Thymus (tissue), 11 donors: ENCODE measurements around the gene FBXW8. TPM values are rescaled to one million over a fixed set of nuclear protein-coding genes. Genes with fewer than 3 reads are reported as not detected.
A peak's percentile ranks its signal among the peaks of the same experiment; 100 is the strongest.

Experiments
- DNase-seq, 9 donors: peaks; one replicate each; pipeline ENCODE4 v3.0.0-alpha.2; 2013; ENCODE audit warnings: low spot score in 9 of 9, low read depth in 6 of 9, missing footprints in 1 of 9
- H3K27ac ChIP-seq, 2 donors: one replicate each; pipeline ENCODE4 v1.5.1; 2013; ENCODE audit warnings: control low read depth in 1 of 2, low read depth in 1 of 2, low read length in 1 of 2, mild to moderate bottlenecking in 1 of 2, moderate library complexity in 1 of 2
- H3K27me3 ChIP-seq, 2 donors: one replicate each; pipeline ENCODE4 v1.5.1; 2013; ENCODE audit warnings: low read length in 1 of 2; ENCODE audit not compliant: control insufficient read depth in 2 of 2, insufficient read depth in 1 of 2
- H3K36me3 ChIP-seq, 2 donors: one replicate each; pipeline ENCODE4 v1.5.1; 2013; ENCODE audit warnings: low read length in 1 of 2, mild to moderate bottlenecking in 1 of 2, moderate library complexity in 1 of 2; ENCODE audit not compliant: control insufficient read depth in 2 of 2, insufficient read depth in 2 of 2
- H3K4me1 ChIP-seq, 2 donors: one replicate each; pipeline ENCODE4 v1.5.1; 2013; ENCODE audit warnings: low read length in 2 of 2; ENCODE audit not compliant: control insufficient read depth in 2 of 2, insufficient read depth in 2 of 2
- H3K4me3 ChIP-seq, 2 donors: one replicate each; pipeline ENCODE4 v1.5.1; 2013; ENCODE audit warnings: low read length in 2 of 2, control low read depth in 1 of 2, mild to moderate bottlenecking in 1 of 2
- H3K9me3 ChIP-seq, 2 donors: one replicate each; pipeline ENCODE4 v1.5.1; 2013; ENCODE audit warnings: low read length in 1 of 2, mild to moderate bottlenecking in 1 of 2; ENCODE audit not compliant: control insufficient read depth in 2 of 2, insufficient read depth in 1 of 2
- WGBS: extraction: QIAGEN DNeasy Blood & Tissue Kit; methylation state at CpG from one replicate; pipeline ENCODE4 v1.1.7; 2013; 5-methylcytosine and 5-hydroxymethylcytosine counted together
- polyA plus RNA-seq: library from polyadenylated mRNA; stranded (reverse); fragments of 200-250 nt; gene quantifications from one replicate; pipeline ENCODE4 v1.2.3, GENCODE V29; 2013
- total RNA-seq: library from RNA; stranded (reverse); fragments of 120-200 nt; gene quantifications from one replicate; pipeline ENCODE4 v1.2.4, GENCODE V29; 2013
- donor health status: healthy.

The FBXW8 gene
- total and polyA plus RNA-seq, 2 donors: 4.5 to 6.0 TPM

DNA sequence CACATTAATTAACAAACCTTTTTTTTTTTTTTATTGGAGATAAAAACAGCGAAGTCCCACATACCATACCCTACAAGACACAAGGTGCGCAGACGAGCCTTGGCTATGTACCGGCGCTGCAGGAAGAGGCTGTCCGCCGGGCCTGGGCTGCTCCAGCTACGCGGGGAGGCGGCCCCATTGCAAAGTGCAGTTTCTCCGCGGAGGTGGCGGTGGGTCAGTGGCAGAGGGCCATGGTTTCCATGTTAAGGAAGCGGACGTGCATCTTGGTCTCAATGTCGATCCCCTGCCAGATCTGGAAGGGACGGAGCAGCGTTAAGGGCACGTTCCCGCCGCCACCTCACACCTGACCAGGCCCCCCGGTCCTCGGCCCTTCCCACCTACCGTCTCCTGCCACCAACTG is 128.2 kb downstream of the FBXW8 start:
- no peak for DNase-seq
- no peak overlapping the region for H3K4me3 ChIP-seq
- H3K4me1 ChIP-seq: peaks cover 0 to 13% of the 10 kb centered on the region in 2 donors
- H3K36me3 ChIP-seq: no peaks in the 10 kb centered on the region
- H3K27me3 ChIP-seq: peaks cover 0 to 4% of the 10 kb centered on the region in 2 donors
- H3K27ac ChIP-seq: no peak overlapping the region
- H3K9me3 ChIP-seq: no peaks in the 10 kb centered on the region
- 97% methylated on average over 24 of the region's 24 CpGs for WGBS

DNA sequence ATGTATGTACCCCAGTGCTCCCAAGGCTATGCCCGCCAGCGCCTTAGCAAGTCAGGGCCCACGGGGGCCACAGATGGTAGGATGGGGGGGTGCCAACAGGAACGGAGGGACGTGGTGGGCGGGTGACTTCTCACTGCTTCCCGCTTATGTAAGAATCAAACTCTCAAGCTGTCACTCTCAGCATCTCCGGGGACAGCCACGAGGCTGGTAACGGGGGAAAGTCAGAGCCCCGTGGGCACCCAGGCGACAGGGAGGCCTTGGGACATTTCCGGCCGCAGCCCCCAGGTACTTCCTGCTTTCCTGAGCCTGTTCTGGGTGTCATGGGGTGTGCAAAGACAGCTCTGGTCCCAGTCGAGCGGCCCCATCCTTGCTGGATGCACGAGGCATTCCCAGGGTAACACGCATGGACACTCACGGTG is 129.2 kb downstream of the FBXW8 start:
- no peaks in the 10 kb centered on the region for H3K36me3 ChIP-seq
- H3K27me3 ChIP-seq: no peaks in the 10 kb centered on the region
- no peaks in the 10 kb centered on the region for H3K9me3 ChIP-seq
- no peak overlapping the region for H3K4me3 ChIP-seq
- peaks cover under 1 to 12% of the 10 kb centered on the region in 2 donors for H3K4me1 ChIP-seq
- WGBS: 93% methylated on average over 19 of the region's 19 CpGs
- DNase-seq: no peak
- no peak overlapping the region for H3K27ac ChIP-seq

DNA sequence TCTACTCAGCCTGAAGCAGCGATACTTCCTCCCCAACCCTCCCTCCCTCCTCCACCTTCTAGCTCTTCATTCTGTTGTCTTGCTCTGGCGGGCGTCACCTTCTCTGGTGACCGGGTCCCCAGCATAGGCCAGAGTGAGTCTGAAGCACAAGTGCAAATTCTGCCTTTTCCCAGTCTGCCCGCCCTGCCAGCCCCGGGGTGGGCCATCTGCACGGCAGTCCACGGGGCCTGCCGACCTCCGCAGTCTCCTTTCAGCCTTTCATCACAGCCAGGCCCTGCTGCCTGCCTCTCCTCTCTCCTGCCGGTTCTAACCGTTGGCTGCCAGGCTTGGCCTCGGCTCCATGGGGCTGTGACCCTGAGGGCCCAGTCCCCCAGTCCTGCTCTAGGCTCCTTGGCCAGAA is 129.7 kb downstream of the FBXW8 start:
- no peaks in the 10 kb centered on the region for H3K36me3 ChIP-seq
- 79% methylated on average over 13 of the region's 13 CpGs for WGBS
- peaks cover 4 to 18% of the 10 kb centered on the region in 2 donors for H3K4me1 ChIP-seq
- no peak for DNase-seq
- H3K27ac ChIP-seq: no peak overlapping the region
- peaks cover 0 to 2% of the 10 kb centered on the region in 2 donors for H3K27me3 ChIP-seq
- H3K4me3 ChIP-seq: no peak overlapping the region
- H3K9me3 ChIP-seq: no peaks in the 10 kb centered on the region

DNA sequence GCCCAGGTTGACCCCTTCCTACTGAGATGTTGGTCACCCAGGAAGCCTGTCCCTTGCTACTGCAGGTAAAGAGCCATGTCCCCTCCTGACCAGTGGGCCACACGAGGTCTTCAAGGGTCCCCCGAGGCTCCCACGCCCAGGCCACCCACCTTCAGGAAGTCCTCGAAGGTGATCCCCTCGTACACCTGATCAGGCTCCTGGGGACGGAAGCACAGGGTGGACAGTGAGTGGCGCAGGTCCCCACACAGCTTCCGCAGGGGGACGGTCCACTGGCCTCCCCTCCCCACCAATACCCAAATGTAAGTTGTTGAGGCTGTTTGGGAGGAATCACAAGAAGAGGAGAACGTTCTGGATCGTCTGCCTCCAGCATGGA is 131.0 kb downstream of the FBXW8 start:
- no peak overlapping the region for H3K4me3 ChIP-seq
- H3K9me3 ChIP-seq: peaks cover 0 to 3% of the 10 kb centered on the region in 2 donors
- 97% methylated on average over 11 of the region's 11 CpGs for WGBS
- no peaks in the 10 kb centered on the region for H3K36me3 ChIP-seq
- peaks cover 0 to 3% of the 10 kb centered on the region in 2 donors for H3K27me3 ChIP-seq
- no peak for DNase-seq
- H3K27ac ChIP-seq: no peak overlapping the region
- peaks cover 4 to 26% of the 10 kb centered on the region in 2 donors for H3K4me1 ChIP-seq

DNA sequence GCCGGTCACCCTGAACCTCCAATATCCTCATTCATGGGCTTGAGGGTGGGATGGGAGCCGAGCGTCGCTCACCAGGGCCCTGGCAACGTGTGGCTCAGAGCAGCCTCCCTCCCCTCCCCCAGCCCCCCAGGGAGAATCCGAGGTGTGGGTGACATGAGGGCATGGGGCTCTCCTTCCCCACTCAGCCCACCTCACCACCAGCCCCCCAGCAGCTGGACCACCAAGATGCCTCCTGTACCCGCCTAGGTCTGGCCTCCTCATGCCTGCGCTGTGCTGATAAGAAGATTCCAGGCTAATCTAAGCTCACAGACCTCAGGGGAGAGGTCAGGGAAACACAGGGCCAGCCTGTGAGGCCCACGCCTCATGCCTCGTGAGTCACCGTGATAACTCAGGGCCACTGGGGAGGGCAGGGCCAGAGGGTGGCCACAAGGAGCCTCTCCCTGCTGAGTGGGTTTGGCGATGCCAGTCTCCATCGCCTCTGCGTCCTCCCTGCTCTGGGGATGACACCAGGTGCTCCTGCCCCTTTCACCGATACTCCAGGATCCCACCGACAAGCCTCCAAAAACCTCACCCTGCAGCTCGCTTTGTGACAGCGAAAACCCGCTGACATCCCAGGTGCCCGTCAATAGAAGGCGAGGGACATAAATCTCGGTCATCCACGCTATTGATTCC is 131.6 kb downstream of the FBXW8 start:
- no peak for DNase-seq
- Histone ChIP-seq H3K27ac (no peak overlapping the region), H3K27me3 (peaks cover 0 to 3% of the 10 kb centered on the region in 2 donors), H3K9me3 (peaks cover 0 to 3% of the 10 kb centered on the region in 2 donors), H3K4me3 (no peak overlapping the region), H3K36me3 (peaks cover 0 to 3% of the 10 kb centered on the region in 2 donors), H3K4me1 (peaks cover 4 to 26% of the 10 kb centered on the region in 2 donors)
- WGBS: 92% methylated on average over 23 of the region's 23 CpGs

DNA sequence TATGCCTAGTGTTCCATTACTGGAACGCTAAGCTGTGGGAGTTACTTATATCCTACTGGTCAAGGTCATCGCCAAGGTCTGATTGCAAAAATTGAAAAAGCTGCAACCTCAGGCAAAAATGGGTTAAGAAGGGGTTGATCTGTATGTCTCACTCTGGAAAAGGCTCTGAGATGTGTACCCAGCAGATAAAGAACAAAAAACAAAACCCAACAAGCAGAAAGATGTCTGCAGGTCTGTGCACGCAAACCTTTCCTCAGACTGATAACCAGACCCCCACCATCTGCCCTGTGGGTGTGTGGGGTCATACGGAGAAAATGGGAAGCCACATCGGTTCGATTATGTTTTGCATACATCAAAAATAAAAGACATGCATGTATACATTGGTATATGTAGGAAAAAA is 132.1 kb downstream of the FBXW8 start:
- peaks cover 0 to 3% of the 10 kb centered on the region in 2 donors for H3K9me3 ChIP-seq
- no peak overlapping the region for H3K4me3 ChIP-seq

DNA sequence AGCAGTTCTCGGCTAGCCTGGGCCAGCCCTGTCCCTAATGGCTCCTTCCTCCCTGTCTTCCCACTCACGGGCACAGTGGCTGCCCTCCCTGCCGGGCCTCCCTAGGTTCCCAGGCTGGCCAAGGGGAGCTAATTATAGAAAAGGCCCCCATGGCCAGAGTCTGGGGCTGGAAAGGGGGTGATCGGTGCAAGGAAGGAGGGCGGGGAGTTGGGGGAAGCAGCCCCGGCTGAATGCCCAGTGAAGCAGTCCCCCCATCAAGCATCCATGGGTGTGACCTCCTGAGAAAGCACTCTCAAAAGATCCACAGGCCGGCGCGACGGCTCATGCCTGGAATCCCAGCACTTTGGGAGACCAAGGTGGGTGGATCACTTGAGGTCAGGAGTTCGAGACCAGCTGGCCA is 133.6 kb downstream of the FBXW8 start:
- Histone ChIP-seq H3K27ac (no peak overlapping the region), H3K9me3 (peaks cover 0 to 3% of the 10 kb centered on the region in 2 donors), H3K36me3 (peaks cover 4 to 7% of the 10 kb centered on the region in 2 donors), H3K4me3 (no peak overlapping the region), H3K27me3 (peaks cover 0 to 3% of the 10 kb centered on the region in 2 donors), H3K4me1 (peaks cover 4 to 30% of the 10 kb centered on the region in 2 donors)
- DNase-seq: no peak
- 93% methylated on average over 11 of the region's 11 CpGs for WGBS

More for the DNA sequence above, 132.1 kb downstream of the FBXW8 start:
- Histone ChIP-seq H3K36me3 (peaks cover 0 to 3% of the 10 kb centered on the region in 2 donors), H3K27me3 (peaks cover 0 to 3% of the 10 kb centered on the region in 2 donors), H3K27ac (no peak overlapping the region), H3K4me1 (peaks cover 4 to 26% of the 10 kb centered on the region in 2 donors)
- DNase-seq: no peak
- 87% methylated on average over 6 of the region's 6 CpGs for WGBS

DNA sequence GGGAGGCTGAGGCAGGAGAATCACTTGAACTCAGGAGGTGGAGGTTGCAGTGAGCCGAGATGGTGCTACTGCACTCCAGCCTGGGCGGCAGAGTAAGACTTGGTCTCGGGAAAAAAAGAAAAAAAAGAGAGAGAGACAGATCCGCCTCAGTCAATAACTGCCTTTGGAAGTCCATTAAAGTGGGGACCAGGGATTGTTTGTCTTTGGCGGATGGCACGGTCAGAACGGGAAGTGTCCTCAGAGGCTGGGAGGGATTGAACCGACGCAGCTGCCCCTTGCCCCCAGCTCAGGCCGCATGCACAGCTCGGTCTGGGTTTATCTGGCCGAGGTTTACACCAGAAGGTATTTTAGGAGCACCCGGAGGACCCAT is 134.0 kb downstream of the FBXW8 start:
- Histone ChIP-seq H3K4me1 (peaks cover 4 to 30% of the 10 kb centered on the region in 2 donors), H3K36me3 (peaks cover 4 to 7% of the 10 kb centered on the region in 2 donors), H3K4me3 (no peak overlapping the region), H3K9me3 (peaks cover 0 to 3% of the 10 kb centered on the region in 2 donors), H3K27ac (no peak overlapping the region), H3K27me3 (peaks cover 0 to 3% of the 10 kb centered on the region in 2 donors)
- no peak for DNase-seq
- WGBS: 78% methylated on average over 13 of the region's 13 CpGs

DNA sequence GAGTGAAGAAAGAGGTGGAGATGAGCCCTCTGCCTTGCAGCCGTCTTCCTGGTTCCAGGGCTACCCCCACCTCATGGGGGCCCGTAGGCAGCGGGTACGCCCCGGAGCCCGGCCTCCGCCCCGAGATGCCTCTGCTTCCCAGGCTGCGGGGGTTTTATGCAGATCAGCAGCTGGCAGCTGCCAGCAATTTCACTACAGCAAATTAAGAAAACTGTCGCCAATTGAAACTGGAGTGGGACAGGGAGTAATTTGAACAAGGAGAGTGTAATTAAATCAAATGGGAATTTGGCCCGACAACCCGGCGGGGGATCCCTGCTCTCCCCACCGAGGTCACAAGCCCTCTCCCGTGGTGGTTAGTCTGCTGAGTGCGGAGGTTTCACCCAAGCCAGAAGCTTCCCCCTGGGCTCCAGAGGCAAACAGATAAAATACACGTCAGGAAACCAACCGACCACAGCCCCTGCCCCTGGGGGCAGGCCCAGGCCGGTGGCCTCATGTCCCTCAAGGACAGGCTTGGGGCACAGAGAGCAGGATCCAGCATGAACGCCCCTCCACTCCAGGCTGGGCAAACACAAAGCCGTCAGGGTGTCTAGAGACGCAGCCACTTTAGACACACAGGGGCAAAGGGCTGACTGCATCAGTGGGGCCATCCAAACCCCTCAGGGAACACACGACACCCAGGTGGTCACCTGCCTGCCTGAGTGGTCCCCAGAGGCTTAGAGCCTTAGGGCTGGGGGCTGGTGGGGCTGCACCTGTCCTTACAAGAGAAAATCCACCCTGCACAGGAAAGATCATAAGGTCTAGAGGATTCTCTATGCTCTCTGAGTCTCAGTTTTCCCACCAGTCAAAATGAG is 134.6 kb downstream of the FBXW8 start:
- Histone ChIP-seq H3K27me3 (peaks cover 0 to 3% of the 10 kb centered on the region in 2 donors), H3K27ac (peak overlapping the region in 1 of 2 donors; percentile 9), H3K9me3 (peaks cover 0 to 3% of the 10 kb centered on the region in 2 donors), H3K4me1 (peaks cover 4 to 26% of the 10 kb centered on the region in 2 donors), H3K36me3 (peaks cover 4 to 7% of the 10 kb centered on the region in 2 donors), H3K4me3 (no peak overlapping the region)
- WGBS: 24% methylated on average over 23 of the region's 23 CpGs
- DNase-seq: peak in 1 of 9 donors; percentile 51
